ENCODE measurements around the gene HGFAC.

HGFAC gene

GRCh38 chr4:3495204-3495975, 53.6 kb downstream of the HGFAC start:
- no peak for TF ChIP-seq CTCF (conservative IDR thresholded peaks at IDR 0.05; ENCODE audit: low read length)
- H3K4me3 ChIP-seq (ENCODE audit: low read length), result no peak overlapping the region
- DNase-seq (ENCODE audit: low read depth), result no peak

- H3K4me3 ChIP-seq (ENCODE audit: low read length), result no peak overlapping the region
- TF ChIP-seq CTCF (conservative IDR thresholded peaks at IDR 0.05; ENCODE audit: low read length), result no peak
- DNase-seq (ENCODE audit: low read depth), result no peak
These were observed 54.3 kb downstream of the HGFAC start for GRCh38 chr4:3496021-3496420.

- DNase-seq (ENCODE audit: low read depth), result no peak
- TF ChIP-seq CTCF (conservative IDR thresholded peaks at IDR 0.05; ENCODE audit: low read length), result no peak
- H3K4me3 ChIP-seq (ENCODE audit: low read length), result no peak overlapping the region
These were observed 55.3 kb downstream of the HGFAC start for GRCh38 chr4:3497095-3497494.

GRCh38 chr4:3497523-3498389, 56.0 kb downstream of the HGFAC start:
- DNase-seq (ENCODE audit: low read depth), result no peak
- no peak overlapping the region for H3K4me3 ChIP-seq (ENCODE audit: low read length)
- no peak for TF ChIP-seq CTCF (conservative IDR thresholded peaks at IDR 0.05; ENCODE audit: low read length)

- DNase-seq (ENCODE audit: low read depth), result no peak
- no peak for TF ChIP-seq CTCF (conservative IDR thresholded peaks at IDR 0.05; ENCODE audit: low read length)
- no peak overlapping the region for H3K4me3 ChIP-seq (ENCODE audit: low read length)
These were observed 56.6 kb downstream of the HGFAC start for GRCh38 chr4:3498407-3498806.
